NCI-H526 treated with DMSO at 0.1 percent for 48 hours (cell line): ENCODE data around the gene GM2A.
"Not testable (repeated sequence)": the region's sequence is repeated elsewhere in the genome, so short reads cannot be mapped to it uniquely, and the experiment has no call there.

Source experiments
- DNase-seq: peaks from one replicate; lab custom pipeline; 2025; lab: John Stamatoyannopoulos, UW

GM2A gene

GRCh38 chr5:151288180-151288579 is 35.2 kb downstream of the GM2A start:
- DNase-seq: no peak

- no peak for DNase-seq
Observed at GRCh38 chr5:151293624-151294023, 40.6 kb downstream of the GM2A start.

- DNase-seq: no peak
Observed at GRCh38 chr5:151295138-151295537, 42.2 kb downstream of the GM2A start.

- no peak for DNase-seq
Observed at GRCh38 chr5:151295791-151296477, 42.9 kb downstream of the GM2A start.

GRCh38 chr5:151296478-151296830 is 43.5 kb downstream of the GM2A start:
- no peak for DNase-seq

GRCh38 chr5:151296974-151297373 is 44.0 kb downstream of the GM2A start:
- no peak for DNase-seq

- no peak for DNase-seq
Observed at GRCh38 chr5:151298063-151298855, 45.3 kb downstream of the GM2A start.

- DNase-seq: no peak
Observed at GRCh38 chr5:151303666-151304065, 50.7 kb downstream of the GM2A start, which contains the start of gene SLC36A3. Gene SLC36A3 (minus strand): TSS chr5:151303766. CDS start chr5:151303354, 412 bp downstream.

GRCh38 chr5:151309266-151309665 is 56.3 kb downstream of the GM2A start:
- not testable (repeated sequence) for DNase-seq

- DNase-seq: not testable (repeated sequence)
Observed at GRCh38 chr5:151309821-151310220, 56.8 kb downstream of the GM2A start.

- DNase-seq: no peak
Observed at GRCh38 chr5:151310932-151311331, 57.9 kb downstream of the GM2A start.

GRCh38 chr5:151312756-151313324 is 59.9 kb downstream of the GM2A start:
- no peak for DNase-seq

GRCh38 chr5:151313357-151313756 is 60.4 kb downstream of the GM2A start:
- no peak for DNase-seq

GRCh38 chr5:151315998-151316597 is 63.1 kb downstream of the GM2A start:
- DNase-seq: peak; percentile 6

- DNase-seq: no peak
Observed at GRCh38 chr5:151317871-151318270, 64.9 kb downstream of the GM2A start.

- no peak for DNase-seq
Observed at GRCh38 chr5:151318850-151319732, 66.1 kb downstream of the GM2A start.
